Islet precursor cell (in vitro differentiated cells): ENCODE data around the gene THRSP.
A peak's percentile ranks its signal among the peaks of the same experiment; 100 is the strongest.
"Not testable (repeated sequence)": the region's sequence is repeated elsewhere in the genome, so short reads cannot be mapped to it uniquely, and the experiment has no call there.

ENCODE experiments used
- DNase-seq: peaks from one replicate; pipeline ENCODE4 v3.0.0-alpha.2; 2018

THRSP gene

GRCh38 chr11:78069465-78069864 is 5.8 kb downstream of the THRSP start:
- DNase-seq = no peak

- DNase-seq = no peak
These were observed 7.0 kb downstream of the THRSP start for GRCh38 chr11:78070621-78071020.

GRCh38 chr11:78071717-78072116 is 8.1 kb downstream of the THRSP start:
- DNase-seq = no peak

GRCh38 chr11:78072455-78072854 is 8.8 kb downstream of the THRSP start:
- no peak for DNase-seq

GRCh38 chr11:78074756-78075155 is 11.1 kb downstream of the THRSP start:
- no peak for DNase-seq

GRCh38 chr11:78076733-78077403 is 13.2 kb downstream of the THRSP start:
- DNase-seq = no peak

GRCh38 chr11:78077592-78077991 is 13.9 kb downstream of the THRSP start:
- not testable (repeated sequence) for DNase-seq

GRCh38 chr11:78078218-78079167 is 14.8 kb downstream of the THRSP start:
- DNase-seq = no peak

GRCh38 chr11:78079232-78080083 is 15.8 kb downstream of the THRSP start, which contains the start of gene NDUFC2:
TSS of gene NDUFC2 (minus strand) at chr11:78079862. CDS start at chr11:78079744, 118 bp downstream.
- peak; percentile 84 for DNase-seq

GRCh38 chr11:78080084-78080817 is 16.6 kb downstream of the THRSP start:
- no peak for DNase-seq

GRCh38 chr11:78080818-78081495 is 17.3 kb downstream of the THRSP start:
- DNase-seq = peak; percentile 76

- DNase-seq = no peak
These were observed 17.9 kb downstream of the THRSP start for GRCh38 chr11:78081583-78081982.

- no peak for DNase-seq
These were observed 18.5 kb downstream of the THRSP start for GRCh38 chr11:78082146-78082545.

GRCh38 chr11:78083021-78083420 is 19.4 kb downstream of the THRSP start:
- no peak for DNase-seq

- not testable (repeated sequence) for DNase-seq
These were observed 20.8 kb downstream of the THRSP start for GRCh38 chr11:78084506-78084905.

- DNase-seq = no peak
These were observed 22.3 kb downstream of the THRSP start for GRCh38 chr11:78085972-78086371.

GRCh38 chr11:78086521-78087074 is 22.9 kb downstream of the THRSP start:
- DNase-seq = peak; percentile 63

- DNase-seq = no peak
These were observed 30.6 kb downstream of the THRSP start for GRCh38 chr11:78094250-78094649.

GRCh38 chr11:78097666-78098385 is 34.2 kb downstream of the THRSP start:
- no peak for DNase-seq

- no peak for DNase-seq
These were observed 36.0 kb downstream of the THRSP start for GRCh38 chr11:78099666-78100065.

GRCh38 chr11:78100261-78100660 is 36.6 kb downstream of the THRSP start:
- DNase-seq = no peak
